ENCODE results near the gene HOXD13.

HOXD13 gene

GRCh38 chr2:176140513-176141317 is 48.2 kb downstream of the HOXD13 start:
- no peak for TF ChIP-seq ZFX (IDR thresholded peaks at IDR 0.05)
- TF ChIP-seq, protein P1, sequence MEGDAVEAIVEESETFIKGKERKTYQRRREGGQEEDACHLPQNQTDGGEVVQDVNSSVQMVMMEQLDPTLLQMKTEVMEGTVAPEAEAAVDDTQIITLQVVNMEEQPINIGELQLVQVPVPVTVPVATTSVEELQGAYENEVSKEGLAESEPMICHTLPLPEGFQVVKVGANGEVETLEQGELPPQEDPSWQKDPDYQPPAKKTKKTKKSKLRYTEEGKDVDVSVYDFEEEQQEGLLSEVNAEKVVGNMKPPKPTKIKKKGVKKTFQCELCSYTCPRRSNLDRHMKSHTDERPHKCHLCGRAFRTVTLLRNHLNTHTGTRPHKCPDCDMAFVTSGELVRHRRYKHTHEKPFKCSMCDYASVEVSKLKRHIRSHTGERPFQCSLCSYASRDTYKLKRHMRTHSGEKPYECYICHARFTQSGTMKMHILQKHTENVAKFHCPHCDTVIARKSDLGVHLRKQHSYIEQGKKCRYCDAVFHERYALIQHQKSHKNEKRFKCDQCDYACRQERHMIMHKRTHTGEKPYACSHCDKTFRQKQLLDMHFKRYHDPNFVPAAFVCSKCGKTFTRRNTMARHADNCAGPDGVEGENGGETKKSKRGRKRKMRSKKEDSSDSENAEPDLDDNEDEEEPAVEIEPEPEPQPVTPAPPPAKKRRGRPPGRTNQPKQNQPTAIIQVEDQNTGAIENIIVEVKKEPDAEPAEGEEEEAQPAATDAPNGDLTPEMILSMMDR (conservative IDR thresholded peaks at IDR 0.05), result peak; percentile 94
- H3K27ac ChIP-seq, result no peak overlapping the region

DNA sequence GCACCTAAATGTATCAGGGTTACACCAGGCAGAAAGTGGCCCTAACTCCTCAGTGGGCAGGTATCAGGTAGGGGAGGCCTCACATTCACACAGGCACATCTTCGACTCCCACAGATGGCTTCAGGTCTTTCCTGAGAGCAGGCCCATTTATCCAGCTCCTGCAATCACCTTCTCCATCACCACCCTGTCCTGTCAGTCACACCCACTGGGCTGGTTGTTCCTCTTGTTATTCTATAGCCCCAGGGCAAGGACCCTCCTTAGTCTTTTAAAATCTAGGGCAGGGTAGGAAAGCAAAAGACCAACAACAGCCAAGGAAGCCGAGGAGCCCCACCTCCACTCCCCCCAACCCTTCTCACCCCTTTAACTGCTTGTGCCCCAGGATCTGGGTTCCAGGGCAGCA is 49.8 kb downstream of the HOXD13 start:
- TF ChIP-seq ZFX (IDR thresholded peaks at IDR 0.05), result no peak
- TF ChIP-seq, protein P1 (conservative IDR thresholded peaks at IDR 0.05), result no peak

More for the DNA sequence above, 49.8 kb downstream of the HOXD13 start:
- no peak overlapping the region for H3K27ac ChIP-seq
